Left hindlimb (tissue), 1 donor: ENCODE results near the gene MMP25.
"Not testable (repeated sequence)": the region's sequence is repeated elsewhere in the genome, so short reads cannot be mapped to it uniquely, and the experiment has no call there.

ENCODE experiments used
- DNase-seq: peaks from one replicate; pipeline ENCODE4 v3.0.0-alpha.2; 2018

The MMP25 gene

DNA sequence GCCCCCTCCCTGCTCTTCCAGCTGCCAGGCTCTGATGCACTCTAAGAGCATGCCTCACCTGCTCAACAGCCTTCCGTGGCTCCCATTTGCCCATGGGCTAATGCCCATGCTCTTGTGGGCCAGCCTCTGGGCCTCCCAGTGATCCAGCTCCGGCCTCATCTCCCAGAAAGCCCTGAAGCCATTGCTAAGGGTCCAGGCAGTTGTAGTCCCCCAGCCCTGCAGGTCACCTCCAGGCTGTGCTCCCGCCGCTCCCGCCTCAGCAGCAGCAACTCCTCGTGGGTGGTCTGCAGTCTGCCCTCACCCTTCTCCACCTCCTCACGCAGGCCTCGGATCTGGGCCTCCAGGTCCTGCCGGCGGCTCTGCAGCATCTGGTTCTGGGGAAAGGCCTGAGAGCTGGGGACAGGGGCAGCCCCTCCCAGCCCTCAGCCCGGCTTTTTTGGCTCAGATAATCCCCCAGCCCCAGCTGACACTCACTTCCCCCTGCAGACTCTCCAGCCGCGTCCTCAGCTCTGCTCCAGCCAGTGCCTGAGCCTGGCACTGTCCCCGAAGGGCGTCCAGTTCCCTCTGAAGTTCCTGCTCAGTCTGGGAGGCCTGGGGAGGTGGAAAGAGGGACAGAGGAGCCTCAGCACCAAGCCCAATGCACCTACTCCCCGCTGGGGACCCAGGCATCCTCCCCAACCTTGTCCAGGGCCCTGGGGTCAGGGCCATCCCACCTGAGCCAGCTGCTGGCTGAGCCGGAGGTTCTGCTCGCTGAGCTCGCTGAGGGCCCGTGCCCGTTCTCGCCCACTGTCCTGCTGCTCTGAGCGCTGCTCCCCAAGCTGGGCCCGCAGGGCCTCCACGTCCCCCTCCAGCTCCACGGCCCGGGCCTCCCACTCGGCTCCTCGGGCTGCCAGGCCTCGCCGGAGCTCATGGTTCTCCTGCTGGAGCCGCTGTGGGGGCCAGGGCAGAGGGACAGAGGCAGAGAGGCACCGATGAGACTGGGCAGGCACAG is 15.8 kb upstream of the MMP25 start:
- no peak for DNase-seq

DNA sequence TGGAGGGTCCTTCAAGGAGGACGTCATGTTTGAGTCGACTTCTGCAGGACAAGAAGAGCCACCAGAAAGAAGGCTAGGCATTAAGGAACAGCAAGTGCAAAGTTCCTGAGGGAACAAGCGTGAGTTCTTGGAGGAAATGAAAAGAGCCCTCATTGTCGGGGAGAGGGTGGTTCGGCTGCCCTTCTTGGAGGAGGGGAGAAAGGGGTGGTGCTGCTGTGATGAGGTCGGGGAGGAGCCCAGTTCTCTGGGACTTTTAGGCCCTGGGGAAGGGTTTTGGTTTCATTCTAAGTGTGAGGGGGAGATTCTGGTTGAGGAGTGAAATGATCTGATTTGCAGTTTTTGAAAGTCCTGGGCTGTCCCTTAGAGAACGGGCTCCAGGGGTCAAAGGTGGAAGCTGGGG is 13.7 kb upstream of the MMP25 start:
- DNase-seq: no peak

DNA sequence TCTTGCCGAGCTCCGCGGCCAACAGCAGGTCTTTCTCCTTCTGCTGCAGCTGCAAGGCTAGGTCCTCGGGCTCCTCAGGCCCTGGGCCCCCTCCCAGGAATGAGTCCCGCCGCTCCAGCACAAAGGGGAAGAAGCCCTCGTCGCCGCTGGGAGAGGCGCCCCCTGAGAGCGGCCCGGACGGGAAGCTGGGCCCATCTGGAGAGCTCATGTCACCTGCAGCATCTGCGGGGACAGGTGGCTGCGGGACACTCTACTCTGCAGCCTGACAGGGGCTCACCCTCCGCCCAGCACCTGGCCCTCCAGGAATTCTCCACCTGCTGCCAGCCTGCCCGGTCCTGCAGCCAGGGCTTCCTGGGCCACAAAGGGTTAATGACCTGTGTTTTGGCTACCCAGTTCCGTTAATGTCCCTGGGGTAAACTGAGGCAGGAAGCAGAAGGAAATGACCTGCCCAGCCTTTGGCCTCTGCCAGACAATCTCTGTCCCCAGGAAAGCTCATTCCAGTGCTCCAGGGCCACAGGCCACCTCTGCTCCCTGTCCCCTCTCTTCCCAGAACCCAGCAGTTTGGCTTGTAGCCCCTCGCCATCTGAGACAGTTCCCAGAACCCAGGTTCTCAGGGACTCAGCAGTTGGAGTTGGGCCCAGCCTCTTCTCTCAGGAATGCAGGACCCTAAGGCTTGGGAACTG is 10.9 kb upstream of the MMP25 start:
- DNase-seq: no peak

DNA sequence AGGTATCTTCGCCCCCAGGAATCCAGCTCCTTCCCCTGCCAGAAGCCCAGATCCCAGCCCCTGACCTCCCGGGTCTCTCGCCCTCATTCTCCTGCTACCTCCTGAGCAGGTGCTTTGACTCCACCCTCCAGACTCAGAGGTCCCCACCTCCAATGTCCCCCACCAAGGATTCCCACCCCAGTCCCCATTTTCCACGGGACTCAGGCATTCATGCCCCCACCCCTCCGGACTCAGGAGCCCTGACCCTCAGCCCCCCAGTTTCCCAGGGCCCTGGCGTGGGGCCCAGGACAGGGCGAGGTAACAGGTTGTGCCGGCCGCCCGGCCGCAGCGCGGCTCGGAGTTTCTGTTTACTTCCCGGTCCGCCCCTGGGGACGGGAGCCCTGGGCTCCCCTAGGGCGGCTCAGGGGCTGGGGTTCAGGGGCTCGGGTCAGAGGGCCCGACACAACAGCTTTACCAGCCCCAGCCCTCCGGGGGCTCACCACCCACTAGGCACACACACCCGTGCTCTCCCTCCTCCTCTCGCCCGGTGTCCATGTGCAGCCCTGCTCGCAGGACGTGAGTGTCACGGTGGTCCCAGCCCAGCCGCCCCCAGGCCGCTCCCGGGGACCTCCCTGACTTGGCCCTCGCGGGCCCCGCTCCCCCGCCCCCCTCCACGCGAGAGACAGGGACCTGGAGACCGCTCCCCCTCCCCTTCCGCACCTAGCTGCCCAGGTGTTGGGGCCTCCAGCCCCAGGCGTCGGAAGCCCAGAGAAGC is 10.2 kb upstream of the MMP25 start:
- no peak for DNase-seq

DNA sequence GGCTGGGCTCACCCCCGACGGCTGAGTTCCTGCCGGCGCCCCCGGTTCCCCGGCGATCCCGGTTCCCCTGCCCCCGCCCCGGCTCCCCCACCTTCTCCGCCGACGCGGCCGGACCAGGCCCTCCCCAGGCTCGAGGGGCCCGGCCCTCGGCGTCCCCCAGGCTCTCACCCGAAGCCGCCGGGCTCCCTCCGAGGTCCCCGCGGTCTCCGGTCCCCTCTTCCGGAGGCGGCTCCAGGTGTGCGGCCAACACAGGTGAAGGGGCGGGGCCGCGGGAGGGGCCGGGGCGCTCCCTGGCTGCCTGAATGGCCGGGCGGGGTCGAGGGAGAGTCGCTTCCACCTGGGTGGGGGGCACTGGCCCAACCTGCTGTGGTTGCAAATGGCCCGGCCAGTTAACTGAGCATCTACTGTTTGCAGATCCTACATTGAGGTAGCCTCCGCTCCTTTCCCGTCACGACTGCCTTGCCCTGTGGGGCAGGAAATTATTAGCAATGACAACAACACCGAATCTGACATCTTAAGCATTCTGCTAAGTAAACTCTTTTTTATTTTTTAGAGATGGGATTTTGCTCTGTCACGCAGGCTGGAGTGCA is 9.5 kb upstream of the MMP25 start, which contains the start of gene BICDL2:
BICDL2 (minus strand) TSS at position 219 of the 590 bp plus-strand sequence. CDS start 1,448 bp downstream, outside the sequence.
- no peak for DNase-seq

DNA sequence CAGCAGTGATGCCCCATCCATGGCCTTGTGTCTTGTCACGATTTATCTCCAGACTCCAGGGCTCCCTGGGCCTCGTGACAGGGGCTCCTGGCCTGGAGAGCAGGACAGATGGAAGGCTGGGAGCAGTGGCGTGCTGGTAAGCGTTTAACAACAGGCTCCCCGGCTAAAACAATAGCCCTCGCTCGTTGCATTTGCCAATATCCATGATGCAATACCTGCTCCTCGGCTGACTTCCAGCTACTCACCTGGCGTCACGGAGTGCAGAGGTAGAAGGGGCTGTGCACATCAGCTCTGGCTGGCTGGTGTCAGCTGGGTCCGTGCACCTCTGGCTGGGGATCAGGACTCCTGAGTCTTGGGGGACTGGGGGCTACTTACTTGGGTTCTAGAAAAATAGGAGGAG is 8.1 kb upstream of the MMP25 start:
- DNase-seq: no peak

DNA sequence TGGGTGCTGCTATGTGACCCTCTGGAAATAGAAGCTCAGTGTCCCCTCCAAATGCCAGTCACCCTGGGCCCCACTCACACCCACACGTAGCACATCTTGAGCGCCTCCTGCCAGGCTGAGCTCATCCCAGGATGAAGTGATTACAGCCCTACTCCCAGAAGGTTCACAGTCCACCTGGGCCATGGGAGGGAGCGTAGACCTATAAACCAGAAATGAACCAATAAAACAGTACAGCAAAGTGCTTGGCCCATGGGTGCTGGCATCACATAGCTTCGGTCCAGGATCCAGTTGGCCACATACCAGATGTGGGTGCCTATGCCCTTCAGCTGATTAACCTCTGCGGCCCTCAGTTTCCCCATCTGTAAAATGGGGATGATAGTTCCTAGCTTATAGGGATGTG is 7.5 kb upstream of the MMP25 start:
- DNase-seq: no peak

DNA sequence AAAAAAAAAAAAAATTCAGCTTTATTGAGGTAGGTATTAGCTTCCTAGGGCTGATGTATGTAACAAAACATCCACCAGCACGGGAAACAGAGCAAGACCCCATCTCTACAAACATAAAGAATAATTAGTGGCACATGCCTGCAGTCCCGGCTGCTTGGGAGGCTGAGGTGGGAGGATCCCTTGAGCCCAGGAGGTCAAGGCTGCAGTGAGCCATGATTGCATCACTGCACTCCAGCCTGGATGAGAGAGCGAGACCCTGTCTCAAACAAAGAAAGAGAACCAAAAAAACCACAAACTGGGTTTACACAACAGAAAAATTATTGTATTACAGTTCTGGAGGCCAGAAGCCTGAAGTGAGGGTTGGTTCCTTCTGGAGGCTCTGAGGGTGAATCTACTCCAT is 4.0 kb upstream of the MMP25 start:
- no peak for DNase-seq

DNA sequence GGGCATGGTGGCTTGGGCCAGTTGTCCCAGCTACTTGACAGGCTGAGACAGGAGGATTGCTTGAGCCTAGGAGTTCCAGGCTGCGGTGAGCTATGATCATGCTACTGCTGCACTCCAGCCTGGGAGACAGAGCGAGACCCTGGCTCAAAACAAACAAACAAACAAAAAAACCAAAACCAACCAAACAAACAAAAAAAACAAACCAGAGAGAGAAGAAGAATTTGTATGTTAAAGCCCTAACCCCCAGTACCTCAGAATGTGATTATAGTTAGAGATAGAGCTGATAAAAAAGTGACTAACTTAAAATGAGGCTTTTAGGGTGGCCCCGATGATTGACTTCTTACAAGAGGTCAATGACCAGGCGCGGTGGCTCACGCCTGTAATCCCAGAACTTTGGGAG is 1.7 kb upstream of the MMP25 start:
- no peak for DNase-seq

DNA sequence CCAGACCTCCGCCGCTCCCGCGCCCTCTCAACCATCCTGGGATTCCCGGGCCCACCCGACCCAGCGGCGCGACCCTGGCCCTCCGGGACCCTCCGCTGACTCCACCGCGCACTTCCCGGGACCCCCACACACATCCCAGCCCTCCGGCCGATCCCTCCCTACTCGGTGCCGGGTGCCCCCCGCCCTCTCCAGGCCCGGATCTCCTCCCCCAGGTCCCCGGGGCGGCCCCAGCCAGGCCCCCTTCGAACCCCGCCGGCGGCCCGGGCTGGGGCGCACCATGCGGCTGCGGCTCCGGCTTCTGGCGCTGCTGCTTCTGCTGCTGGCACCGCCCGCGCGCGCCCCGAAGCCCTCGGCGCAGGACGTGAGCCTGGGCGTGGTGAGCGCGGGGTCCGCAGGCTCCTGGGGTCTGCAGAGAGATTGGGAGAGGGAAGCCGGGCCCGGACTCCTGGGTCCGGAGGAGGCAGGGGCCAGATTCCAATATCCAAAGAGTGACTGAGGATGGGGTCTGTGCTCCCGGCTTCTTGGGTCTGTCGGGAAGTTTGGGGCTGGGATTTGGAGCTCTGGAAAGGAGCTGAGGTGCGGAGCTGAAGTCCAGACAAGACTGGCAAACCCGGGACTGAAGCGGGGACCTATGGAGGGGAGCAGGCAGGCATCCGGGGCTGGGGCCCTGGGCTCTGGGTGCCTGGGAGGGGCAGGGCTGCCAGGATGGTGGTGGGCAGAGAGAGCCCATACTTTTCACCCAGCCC is 453 bp downstream of the MMP25 start:
- no peak for DNase-seq

DNA sequence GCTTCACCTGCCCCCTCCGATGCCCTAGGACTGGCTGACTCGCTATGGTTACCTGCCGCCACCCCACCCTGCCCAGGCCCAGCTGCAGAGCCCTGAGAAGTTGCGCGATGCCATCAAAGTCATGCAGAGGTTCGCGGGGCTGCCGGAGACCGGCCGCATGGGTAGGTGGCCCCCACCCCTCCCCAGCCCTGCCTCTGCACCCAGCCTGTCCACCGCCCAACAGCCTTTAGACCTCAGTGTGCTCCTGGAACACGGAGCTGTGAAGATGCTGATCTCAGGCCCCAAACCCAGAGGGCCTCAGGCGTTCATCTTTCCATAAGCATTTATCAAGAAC is 993 bp downstream of the MMP25 start:
- no peak for DNase-seq

DNA sequence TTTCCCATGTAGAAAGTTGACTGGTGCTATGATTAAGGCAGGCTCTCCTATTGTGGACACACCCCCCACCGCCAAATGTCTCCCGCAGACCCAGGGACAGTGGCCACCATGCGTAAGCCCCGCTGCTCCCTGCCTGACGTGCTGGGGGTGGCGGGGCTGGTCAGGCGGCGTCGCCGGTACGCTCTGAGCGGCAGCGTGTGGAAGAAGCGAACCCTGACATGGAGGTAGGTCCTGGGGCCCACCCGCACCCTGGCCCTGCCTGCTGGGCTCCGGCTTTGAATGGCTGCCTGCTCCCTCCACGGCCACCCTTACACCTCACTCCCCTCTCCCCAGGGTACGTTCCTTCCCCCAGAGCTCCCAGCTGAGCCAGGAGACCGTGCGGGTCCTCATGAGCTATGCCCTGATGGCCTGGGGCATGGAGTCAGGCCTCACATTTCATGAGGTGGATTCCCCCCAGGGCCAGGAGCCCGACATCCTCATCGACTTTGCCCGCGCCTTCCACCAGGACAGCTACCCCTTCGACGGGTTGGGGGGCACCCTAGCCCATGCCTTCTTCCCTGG is 3.6 kb downstream of the MMP25 start:
- DNase-seq: no peak

DNA sequence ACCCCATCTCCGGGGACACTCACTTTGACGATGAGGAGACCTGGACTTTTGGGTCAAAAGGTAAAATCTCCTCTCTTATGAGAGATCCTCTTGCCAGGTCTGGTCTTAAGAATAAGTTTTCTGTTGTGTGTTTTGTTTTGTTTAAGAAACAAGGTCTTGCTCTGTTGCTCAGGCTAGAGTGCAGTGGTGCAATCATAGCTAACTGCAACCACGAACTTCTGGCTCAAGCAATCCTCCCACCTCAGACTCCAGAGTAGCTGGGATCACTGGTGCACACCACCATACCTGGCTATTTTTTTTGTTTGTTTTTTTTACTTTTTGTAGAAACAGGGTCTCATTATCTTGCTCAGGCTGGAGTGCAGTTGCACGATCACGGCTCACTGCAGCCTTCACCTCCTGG is 4.1 kb downstream of the MMP25 start:
- DNase-seq: no peak

DNA sequence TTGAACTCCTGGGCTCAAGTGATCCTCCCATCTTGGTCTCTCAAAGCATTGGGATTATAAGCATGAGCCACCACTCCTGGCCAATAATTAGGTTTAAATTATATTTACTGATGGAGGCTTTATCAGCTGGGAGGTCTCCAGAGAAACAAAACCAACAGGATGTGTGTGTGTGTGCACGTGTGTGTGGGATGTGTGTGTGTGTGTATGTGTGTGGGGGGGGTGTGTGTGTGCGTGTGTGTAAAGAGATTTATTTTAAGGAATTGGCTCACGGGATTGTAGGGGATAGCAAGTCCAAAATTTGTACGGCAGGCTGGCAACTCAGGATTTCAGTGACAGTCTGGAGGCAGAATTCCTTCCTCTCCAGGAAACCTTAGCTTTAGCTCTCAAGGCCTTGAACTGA is 4.6 kb downstream of the MMP25 start:
- no peak for DNase-seq

DNA sequence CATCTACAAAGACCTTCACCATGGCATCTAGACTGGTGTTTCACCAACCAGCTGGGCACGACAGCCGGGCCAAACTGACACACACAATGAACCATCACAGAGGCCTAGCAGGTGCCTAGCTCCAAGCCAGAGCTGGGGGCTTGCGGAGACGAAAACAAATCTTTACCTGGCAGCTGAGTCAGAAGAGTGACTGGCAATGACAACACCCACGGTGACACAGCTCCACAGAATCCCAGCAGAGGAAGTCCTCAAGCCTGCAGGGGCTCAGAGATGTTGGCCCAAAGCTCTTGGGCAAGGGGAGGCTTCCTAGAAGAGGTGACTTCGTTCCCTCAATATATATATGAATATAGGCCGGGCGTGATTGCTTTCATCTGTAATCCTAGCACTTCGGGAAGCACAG is 5.1 kb downstream of the MMP25 start:
- DNase-seq: no peak

DNA sequence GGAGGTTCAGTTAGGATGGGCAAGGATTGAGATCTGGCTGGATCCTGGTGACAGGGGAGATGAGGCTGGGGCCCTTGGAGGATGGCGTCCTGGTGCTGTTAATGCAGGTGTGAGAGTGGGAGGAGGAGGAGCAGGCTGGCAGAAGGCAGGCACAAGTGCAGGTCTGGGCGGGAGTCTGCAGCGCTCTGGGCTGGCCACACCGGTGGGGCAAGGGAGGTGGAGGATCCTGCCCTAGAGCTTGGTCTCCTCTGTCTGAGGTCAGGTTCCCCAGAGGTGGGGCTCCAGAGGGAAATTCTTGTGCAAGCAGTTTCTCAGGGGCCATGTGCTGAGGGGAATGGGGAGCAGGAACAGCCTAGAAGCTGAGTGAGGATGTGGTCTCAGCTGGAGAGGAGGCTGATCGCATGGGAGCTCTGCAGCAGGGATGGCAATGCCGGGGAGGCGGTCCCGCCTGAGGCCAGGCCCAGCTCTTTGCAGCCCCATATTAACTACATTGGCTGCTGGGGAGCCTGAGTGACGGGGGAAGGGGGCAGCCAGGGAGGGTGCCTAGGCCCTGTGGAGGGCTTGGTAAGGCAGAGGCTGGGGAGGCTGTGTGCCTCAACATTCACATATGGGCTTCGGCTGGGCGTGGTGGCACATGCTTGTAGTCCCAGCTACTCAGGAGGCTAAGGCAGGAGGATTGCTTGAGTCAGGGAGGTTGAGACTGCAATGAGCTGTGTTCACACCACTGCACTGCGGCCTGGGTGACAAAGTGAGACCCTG is 6.4 kb downstream of the MMP25 start:
- DNase-seq: not testable (repeated sequence)

DNA sequence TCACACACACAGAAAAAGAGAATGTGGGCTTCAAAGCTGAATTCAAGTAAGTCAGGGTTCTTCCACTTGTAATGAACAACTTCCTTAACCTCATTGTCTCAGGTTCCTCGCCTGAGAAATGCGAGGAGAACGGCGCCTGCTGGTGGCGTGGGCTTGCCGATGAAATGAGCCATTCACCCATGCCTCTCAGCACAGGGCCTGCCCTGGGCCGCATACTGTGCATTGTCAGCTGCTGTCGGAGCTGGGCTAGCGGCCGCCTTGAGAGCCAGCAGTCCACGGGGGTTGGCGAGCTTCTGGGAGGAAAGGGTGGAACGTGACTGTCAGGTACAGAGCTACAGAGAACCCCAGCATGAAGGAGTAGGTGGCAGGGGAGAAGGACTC is 7.0 kb downstream of the MMP25 start:
- DNase-seq: not testable (repeated sequence)

DNA sequence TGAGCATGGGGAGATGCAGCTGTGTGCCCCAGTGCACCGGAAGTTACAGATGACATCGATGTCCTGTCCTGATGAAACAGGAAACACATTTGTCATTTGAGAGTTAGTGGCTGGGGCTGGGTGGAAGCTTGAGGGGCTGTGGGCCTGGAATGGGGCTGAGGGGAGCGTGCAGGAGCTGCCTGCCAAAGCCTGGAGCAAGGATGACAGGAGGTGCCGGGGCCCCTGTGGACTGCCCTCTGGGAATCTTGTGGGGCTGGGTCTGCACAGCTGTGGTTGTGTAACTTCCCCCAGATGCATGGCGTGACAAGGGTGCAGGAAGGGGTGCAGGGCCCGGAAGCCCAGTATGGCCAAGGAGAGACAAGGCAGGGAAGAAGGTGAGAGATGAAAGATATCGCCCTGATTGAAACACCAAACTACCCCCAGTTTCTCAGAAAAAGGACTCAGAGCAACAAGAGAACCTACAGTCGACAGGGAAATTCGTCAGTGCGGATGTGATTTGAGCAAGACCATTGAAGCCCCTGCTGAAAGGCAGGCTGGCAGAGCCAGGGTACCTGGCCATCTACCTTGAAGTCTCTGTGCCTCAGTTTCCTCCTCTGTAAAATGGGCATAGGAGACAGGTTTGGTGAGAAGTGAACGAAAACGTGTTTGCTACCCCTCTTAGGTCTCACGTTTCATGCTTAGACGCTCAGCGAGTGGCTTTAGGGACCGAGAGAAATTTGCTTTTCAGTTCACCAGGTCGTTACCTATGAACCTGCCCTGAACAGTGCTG is 8.8 kb downstream of the MMP25 start:
- DNase-seq: no peak

DNA sequence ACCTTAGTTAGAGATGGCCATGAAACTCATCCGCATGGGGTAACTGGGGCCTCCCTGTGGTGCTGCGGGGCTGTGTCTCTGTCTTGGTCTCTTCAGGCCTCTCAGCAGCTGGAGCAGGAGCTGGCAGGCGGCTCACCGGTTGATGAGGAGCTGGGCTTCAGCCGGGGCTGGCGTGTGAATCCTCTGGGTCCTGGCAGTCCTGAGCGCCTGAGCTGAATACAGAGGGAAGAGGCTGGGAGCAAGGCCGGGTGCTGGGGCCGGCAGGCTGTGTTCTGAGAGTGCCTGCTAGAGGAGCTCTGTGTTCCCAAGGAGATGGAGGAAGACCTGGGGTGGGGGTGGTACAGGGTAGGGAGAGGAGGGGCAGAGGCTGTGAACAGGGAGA is 9.4 kb downstream of the MMP25 start:
- DNase-seq: not testable (repeated sequence)
